Activated naive CD8-positive, alpha-beta T cell treated with anti-CD3 and anti-CD28 coated beads, Interleukin-2, amount 50 U/mL, for 24 hours (primary cell): ENCODE data around the gene SYT1.
A peak's percentile ranks its signal among the peaks of the same experiment; 100 is the strongest.

ENCODE experiments used
- ATAC-seq: fragments of 150-1000 bp; cut with Tn5 transposase; one replicate; pipeline ENCODE4 v1.10.0; 2021
- DNase-seq: peaks from one replicate; pipeline ENCODE4 v3.0.0; 2021
- H3K27ac Mint-ChIP-seq: one replicate; pipeline ENCODE4 v1.8.0; 2021; ENCODE audit warnings: mild to moderate bottlenecking, mixed read lengths
- H3K27me3 Mint-ChIP-seq: one replicate; pipeline ENCODE4 v1.8.0; 2021; ENCODE audit warnings: mixed read lengths
- H3K36me3 Mint-ChIP-seq: one replicate; pipeline ENCODE4 v1.8.0; 2021; ENCODE audit warnings: low read depth, mixed read lengths
- H3K4me1 Mint-ChIP-seq: one replicate; pipeline ENCODE4 v1.8.0; 2021; ENCODE audit warnings: mixed read lengths
- H3K4me3 Mint-ChIP-seq: one replicate; pipeline ENCODE4 v1.8.0; 2021; ENCODE audit warnings: mild to moderate bottlenecking, moderate library complexity, mixed read lengths
- H3K9me3 Mint-ChIP-seq: one replicate; pipeline ENCODE4 v1.8.0; 2021; ENCODE audit warnings: mixed read lengths

SYT1 gene

DNA sequence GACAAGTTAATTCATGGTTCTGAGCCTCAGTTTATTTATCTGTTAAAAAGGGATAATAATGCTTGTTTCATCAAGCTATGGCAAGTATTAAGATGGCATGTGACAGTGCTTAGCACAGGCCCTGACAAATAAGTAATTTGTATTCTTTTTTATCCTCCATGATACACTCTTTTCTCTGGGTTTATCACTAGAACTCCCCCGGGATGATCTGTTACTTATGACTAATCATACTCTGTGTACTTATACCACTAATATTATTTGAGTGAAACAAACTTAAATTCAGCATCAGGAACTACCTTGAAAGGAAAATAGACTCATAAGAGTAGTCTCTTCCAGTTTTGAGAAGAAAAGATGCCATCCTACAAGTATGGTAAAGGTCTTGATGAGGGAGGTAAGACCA is 542.4 kb downstream of the SYT1 start:
- no peak for ATAC-seq
- Mint-ChIP-seq H3K27ac (no peak overlapping the region), H3K4me3 (no peak overlapping the region), H3K36me3 (no peaks in the 10 kb centered on the region), H3K27me3 (no peaks in the 10 kb centered on the region), H3K4me1 (no peaks in the 10 kb centered on the region), H3K9me3 (no peaks in the 10 kb centered on the region)
- no peak for DNase-seq

DNA sequence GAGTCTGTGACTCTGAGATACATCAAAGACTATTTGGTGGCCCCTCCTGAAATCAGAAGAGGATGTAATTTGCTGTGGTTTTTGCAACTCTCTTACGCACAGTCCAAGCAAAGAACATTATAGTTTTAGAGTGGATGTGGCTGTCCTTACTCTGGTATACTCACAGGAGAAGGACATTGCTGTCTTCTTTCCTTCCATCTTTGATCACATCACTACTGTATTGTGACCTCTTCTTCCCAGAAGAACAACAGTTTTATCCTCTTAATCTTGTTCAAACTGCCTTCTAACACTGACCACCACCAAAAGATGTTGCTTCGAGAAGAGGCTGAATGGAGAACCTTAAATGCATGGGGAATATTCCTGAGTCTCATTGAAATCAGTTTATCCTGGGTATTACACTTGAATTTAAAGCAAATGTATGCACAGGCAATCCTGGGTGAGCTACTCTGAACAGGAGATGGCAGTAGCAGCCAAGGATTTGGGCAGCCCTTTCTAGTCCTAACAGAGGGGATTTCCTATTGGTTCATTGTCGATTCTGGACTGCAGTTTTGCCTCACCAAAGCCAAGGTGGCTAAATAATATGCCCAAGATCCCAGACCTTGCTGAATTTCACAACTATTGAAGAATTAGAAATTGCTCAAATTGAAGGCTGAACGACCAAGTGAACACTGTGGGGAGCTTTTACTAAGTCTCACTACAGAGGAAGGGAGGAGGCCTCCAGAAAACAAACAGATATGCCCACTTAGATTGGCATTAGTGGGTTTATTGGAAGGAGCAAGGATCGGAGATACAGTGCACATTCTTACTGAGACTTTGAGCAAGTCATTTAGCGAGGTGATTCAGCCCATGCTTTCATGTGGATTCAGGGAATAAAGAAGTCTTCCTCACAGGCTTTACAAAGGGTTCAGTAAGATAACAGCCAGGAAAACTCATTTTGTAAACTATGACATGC is 543.4 kb downstream of the SYT1 start:
- no peaks in the 10 kb centered on the region for H3K4me1 Mint-ChIP-seq
- H3K27ac Mint-ChIP-seq: no peak overlapping the region
- H3K9me3 Mint-ChIP-seq: no peaks in the 10 kb centered on the region
- no peaks in the 10 kb centered on the region for H3K27me3 Mint-ChIP-seq
- no peaks in the 10 kb centered on the region for H3K36me3 Mint-ChIP-seq
- DNase-seq: peak; percentile 4
- ATAC-seq: no peak
- no peak overlapping the region for H3K4me3 Mint-ChIP-seq

DNA sequence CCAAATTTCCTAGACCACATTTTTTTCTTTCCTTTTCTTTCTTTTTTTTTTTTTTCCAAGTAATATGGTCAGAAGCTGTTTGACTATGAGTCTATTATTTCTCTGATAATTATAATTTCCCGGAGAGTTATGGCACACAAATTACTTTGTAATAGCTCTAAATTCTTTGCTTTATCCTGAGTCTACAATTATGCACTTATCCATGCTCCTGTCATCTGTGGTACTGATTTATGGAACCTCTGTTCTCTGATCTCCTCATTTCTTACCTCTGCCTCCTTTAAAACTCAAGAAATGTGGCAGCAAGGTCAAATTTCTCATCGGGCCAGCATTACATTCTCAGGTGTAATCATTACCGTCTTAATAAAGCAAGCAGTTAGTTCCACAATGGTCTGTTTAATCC is 544.1 kb downstream of the SYT1 start:
- no peaks in the 10 kb centered on the region for H3K36me3 Mint-ChIP-seq
- DNase-seq: no peak
- no peaks in the 10 kb centered on the region for H3K9me3 Mint-ChIP-seq
- ATAC-seq: no peak
- H3K4me1 Mint-ChIP-seq: no peaks in the 10 kb centered on the region
- no peaks in the 10 kb centered on the region for H3K27me3 Mint-ChIP-seq
- no peak overlapping the region for H3K4me3 Mint-ChIP-seq
- H3K27ac Mint-ChIP-seq: no peak overlapping the region

DNA sequence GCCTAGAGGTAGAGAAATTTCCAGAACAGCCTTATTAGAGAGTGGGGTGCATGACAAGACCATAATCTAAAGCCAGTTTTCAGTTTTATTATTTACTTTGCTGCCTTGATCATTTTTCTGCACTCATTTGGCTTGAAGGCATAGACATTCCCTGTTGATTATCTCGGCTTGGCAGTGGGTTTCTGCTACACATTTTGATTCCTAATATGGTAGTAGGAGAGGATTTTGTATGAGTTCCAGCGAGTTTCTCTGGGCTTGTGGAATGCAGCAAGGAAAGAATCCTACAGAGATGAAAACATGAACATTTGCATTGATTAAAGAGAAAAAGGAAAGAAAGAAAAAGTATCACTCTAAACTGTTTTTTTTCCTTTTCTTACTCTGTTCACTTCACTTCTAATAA is 545.0 kb downstream of the SYT1 start:
- Mint-ChIP-seq H3K4me1 (no peaks in the 10 kb centered on the region), H3K36me3 (no peaks in the 10 kb centered on the region), H3K27ac (no peak overlapping the region), H3K9me3 (no peaks in the 10 kb centered on the region), H3K4me3 (no peak overlapping the region), H3K27me3 (no peaks in the 10 kb centered on the region)
- no peak for DNase-seq
- no peak for ATAC-seq

DNA sequence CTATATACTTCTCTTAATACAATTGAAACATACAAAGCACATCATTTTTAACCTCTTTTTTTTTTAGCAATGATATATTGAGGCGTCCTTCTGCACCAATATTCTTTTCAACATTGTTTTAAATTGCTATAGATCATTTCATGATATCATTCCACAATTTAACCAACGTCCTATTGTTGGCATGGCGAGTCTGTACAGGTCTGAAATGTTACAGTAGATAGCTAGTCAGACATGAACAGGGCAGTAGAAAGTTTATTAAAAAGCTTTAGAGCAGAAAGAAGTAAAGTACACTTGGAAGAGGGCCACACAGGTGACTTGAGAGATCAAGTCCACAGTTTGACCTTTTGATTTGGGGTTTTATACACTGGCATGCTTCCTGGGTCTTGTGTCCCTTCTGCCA is 547.2 kb downstream of the SYT1 start:
- ATAC-seq: no peak
- H3K36me3 Mint-ChIP-seq: no peaks in the 10 kb centered on the region
- no peaks in the 10 kb centered on the region for H3K27me3 Mint-ChIP-seq
- no peak overlapping the region for H3K27ac Mint-ChIP-seq
- no peaks in the 10 kb centered on the region for H3K4me1 Mint-ChIP-seq
- H3K9me3 Mint-ChIP-seq: no peaks in the 10 kb centered on the region
- DNase-seq: no peak
- H3K4me3 Mint-ChIP-seq: no peak overlapping the region

DNA sequence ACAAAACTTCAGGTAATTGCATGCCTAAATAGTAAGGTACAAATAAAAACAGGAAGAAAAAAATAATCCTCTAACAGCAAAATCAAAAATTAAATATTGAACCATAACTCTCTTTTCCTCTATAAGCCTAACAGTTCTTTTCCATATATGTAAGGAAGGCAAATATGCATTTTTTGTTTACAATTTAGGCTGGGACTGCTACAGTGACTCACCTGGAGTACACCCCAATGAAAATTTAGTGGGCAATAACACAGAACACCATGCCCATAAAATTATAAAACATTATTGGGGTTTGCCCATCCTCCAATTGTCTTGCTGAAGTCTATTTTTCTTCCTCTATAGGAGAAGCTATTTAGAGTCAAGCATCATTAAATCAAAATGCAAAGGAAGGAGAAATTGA is 549.2 kb downstream of the SYT1 start:
- Mint-ChIP-seq H3K36me3 (no peaks in the 10 kb centered on the region), H3K4me1 (no peaks in the 10 kb centered on the region), H3K9me3 (no peaks in the 10 kb centered on the region), H3K27me3 (no peaks in the 10 kb centered on the region), H3K27ac (no peak overlapping the region), H3K4me3 (no peak overlapping the region)
- no peak for DNase-seq
- no peak for ATAC-seq

DNA sequence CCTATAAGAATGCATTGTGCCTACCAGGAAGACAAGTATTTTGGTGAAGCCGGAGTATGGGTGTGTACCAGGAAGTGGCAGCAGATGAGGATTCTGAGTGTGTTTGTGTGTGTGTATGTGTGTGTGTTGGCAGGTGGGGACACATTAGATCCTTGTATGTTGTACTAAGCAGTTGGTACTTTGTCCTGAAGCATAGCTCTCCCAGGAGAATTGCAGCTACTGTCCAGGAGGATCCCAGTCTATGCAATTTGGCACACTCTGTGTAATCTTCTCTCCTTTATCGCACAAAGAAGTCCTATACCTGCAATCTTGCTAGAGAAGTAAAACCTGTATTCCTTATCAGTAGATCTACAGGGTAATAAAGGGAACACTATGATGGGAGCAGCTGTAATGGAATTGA is 549.7 kb downstream of the SYT1 start:
- Mint-ChIP-seq H3K27me3 (no peaks in the 10 kb centered on the region), H3K4me3 (no peak overlapping the region), H3K9me3 (no peaks in the 10 kb centered on the region), H3K36me3 (no peaks in the 10 kb centered on the region), H3K27ac (no peak overlapping the region), H3K4me1 (no peaks in the 10 kb centered on the region)
- DNase-seq: no peak
- ATAC-seq: no peak

DNA sequence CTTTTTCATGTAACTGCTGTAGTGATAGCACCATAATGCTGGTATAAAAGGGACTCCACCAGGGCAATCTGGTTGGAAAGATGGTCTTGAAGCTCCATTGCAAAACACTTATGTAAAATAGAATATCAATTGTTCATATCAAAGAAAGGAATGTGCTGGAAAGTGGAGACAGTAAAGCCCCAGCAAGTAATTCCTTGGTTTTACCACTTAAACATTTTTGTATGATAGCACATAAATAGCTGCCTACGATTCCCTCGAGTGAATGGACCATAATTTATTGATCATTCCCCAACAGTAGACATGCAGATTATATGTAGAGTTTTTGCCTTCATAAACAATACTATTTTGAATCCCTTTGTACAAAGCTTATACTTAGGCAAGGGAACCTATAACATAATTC is 550.7 kb downstream of the SYT1 start:
- Mint-ChIP-seq H3K9me3 (no peaks in the 10 kb centered on the region), H3K36me3 (no peaks in the 10 kb centered on the region), H3K27ac (no peak overlapping the region), H3K4me3 (no peak overlapping the region), H3K4me1 (no peaks in the 10 kb centered on the region), H3K27me3 (no peaks in the 10 kb centered on the region)
- DNase-seq: no peak
- ATAC-seq: no peak

DNA sequence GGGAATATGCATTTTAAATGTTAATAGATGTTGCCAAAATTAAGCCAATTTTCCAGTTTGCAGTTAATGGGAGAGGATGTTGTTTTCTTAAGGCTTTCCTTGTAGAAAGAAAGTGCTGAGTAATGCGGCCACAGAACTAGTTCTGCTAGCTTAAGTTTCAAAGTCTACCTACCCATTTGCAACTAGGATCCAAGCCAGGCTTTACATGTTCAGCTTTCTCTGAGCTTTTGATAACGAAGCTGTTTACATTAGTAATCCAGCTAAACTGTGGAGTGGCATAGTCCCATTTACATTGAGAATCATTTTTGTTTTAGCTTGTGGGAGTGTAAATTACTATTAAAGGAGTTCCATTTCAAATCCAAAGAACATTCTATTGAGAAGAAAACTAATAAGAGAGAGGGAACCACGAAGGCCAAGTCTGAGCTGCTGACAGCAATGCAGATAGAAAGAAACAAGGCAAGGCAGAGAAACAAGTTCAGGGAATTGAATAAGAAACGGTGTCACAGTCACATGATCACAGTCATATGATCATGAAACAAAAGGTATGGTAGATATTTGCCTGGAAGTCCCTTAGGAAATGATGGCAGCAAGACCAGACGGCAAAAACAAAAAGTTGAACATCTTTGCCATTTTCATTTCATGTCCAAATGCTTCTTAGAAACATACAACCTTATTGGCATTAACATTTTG is 551.3 kb downstream of the SYT1 start:
- DNase-seq: no peak
- Mint-ChIP-seq H3K27me3 (no peaks in the 10 kb centered on the region), H3K4me3 (no peak overlapping the region), H3K4me1 (no peaks in the 10 kb centered on the region), H3K9me3 (no peaks in the 10 kb centered on the region), H3K27ac (no peak overlapping the region), H3K36me3 (no peaks in the 10 kb centered on the region)
- ATAC-seq: no peak

DNA sequence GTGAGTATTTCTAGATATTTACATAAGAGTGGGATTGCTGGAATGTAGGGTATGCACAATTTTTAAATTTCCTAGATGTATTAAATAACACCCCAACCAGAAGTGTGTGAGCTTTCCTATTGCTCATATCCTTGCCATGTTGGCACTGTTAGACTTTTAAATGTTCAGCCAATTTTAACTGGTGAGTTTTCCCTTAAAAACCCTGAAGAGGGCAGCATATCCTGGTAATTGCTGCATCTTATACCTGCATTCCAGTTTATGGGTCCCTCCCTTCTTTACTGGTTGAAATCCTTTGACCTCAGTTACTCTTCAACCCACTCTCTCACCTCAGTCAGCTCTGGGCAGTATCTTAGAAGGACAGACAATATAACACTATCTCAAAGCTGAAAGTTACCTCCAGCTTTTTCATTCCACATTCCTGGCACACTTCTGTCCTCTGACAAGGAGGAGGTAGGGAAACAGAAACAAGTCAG is 555.6 kb downstream of the SYT1 start:
- H3K36me3 Mint-ChIP-seq: no peaks in the 10 kb centered on the region
- DNase-seq: no peak
- no peak overlapping the region for H3K27ac Mint-ChIP-seq
- H3K4me1 Mint-ChIP-seq: no peaks in the 10 kb centered on the region
- no peak for ATAC-seq
- H3K9me3 Mint-ChIP-seq: no peaks in the 10 kb centered on the region
- H3K4me3 Mint-ChIP-seq: no peak overlapping the region
- H3K27me3 Mint-ChIP-seq: no peaks in the 10 kb centered on the region

DNA sequence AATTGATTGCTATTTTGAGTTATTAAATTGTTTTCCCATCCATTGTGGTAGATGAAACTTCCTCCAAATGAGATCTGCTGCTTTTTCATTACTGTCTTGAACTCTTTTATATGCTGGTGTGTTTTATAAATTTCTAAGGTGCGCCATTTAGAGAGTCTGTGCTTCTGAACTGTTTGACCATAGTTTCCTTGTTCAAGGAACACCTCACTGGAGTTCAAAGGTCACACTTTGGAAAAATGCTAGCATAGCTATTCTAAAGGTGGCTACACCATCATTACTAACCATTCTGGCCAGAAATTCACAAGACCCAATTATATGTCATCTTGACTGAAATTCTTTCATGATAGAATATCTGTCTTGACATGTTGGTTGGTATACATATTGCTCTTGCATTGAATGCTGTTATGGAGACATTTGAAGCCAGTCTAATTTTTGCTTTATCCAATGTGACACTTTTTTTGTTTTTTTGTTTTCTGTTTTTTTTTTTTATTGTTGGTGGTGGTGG is 556.7 kb downstream of the SYT1 start:
- H3K27me3 Mint-ChIP-seq: peaks cover 2% of the 10 kb centered on the region
- DNase-seq (no peak), ATAC-seq (no peak)
- no peaks in the 10 kb centered on the region for H3K9me3 Mint-ChIP-seq
- no peak overlapping the region for H3K27ac Mint-ChIP-seq
- H3K4me3 Mint-ChIP-seq: no peak overlapping the region
- H3K36me3 Mint-ChIP-seq: no peaks in the 10 kb centered on the region
- no peaks in the 10 kb centered on the region for H3K4me1 Mint-ChIP-seq

DNA sequence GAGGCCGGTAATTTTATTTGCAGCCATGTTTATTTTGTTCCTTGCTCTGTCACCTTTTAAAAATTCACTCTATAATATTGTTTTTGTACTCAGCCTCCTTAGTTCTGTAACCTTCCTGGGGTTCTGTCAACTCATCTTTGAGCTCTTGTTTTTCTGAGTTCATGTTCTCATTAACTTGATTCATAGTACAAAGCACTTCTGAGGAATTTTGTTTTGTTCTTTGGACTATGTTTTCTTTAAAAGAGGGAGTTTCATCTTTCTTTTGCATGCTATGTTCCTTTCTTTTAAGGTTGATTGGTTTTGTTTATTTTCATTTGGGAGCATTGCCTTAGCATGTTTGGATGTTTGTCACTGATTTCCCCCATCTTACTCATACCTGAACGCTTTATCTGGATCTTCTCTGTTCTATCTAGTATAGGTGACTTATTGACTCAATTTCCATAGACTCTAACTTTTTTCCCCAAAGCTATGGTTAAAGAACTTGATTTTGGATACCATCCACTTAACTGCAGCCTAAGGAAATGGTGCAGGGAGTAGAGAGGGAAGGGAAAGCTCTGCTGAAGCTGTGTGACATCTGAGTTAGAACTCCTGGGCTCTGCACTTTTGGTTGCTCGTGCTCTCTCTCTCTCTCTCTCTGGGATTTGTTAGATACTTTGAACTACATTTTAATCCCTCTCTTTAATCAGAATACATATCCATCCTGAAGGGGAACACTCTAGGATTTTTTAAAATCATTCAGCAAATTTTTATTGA is 557.7 kb downstream of the SYT1 start:
- H3K4me1 Mint-ChIP-seq: no peaks in the 10 kb centered on the region
- DNase-seq (no peak), ATAC-seq (no peak)
- H3K27ac Mint-ChIP-seq: no peak overlapping the region
- H3K36me3 Mint-ChIP-seq: no peaks in the 10 kb centered on the region
- peaks cover 2% of the 10 kb centered on the region for H3K27me3 Mint-ChIP-seq
- no peak overlapping the region for H3K4me3 Mint-ChIP-seq
- H3K9me3 Mint-ChIP-seq: no peaks in the 10 kb centered on the region

DNA sequence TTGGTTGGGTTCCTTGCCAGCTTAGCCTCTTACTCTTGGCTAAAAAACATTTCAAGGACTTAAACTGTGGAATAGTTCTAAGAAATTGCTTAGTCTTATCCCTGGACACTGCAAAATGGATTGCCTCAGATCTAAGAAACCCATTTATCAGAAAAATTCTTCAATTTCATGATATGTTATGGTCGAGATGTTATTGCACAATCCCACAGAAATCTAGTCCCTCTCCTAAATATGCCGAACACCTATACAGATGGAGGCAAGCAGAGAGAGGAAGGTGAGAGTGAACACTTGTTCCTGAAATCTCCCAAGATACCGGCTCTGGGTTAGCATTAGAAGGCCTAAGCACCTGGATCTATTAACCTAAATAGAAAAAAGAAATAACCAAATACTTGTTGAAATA is 559.0 kb downstream of the SYT1 start:
- H3K27me3 Mint-ChIP-seq: peaks cover 2% of the 10 kb centered on the region
- no peak for ATAC-seq

DNA sequence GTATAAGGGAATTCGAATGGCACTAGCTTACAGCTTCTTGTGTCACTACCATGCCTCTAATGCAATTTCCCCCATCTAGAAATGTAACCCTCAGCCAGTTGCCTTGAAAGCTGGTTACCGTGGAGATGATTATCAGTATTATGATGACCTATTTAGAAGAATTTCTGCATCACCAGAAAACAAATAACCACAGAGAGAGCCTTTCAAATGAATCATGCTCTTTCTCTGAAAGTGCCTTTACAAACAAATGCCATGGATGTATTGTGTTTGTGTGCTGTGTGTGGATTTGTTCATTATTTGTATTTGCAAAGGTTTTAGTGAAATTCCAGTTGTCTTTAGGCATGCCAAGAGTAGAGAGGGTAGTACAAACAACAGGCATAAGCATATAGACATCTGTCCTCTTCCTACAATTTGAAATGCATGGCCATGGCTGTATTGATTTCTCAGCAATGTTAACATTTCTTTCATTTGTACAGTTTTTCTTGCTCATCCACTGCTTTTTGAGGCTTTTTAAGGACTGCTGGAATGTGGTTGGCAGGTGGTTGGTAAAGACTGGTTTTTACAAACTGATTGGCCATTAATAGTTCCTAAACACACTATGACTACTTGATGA is 559.6 kb downstream of the SYT1 start:
- Mint-ChIP-seq H3K4me3 (no peak overlapping the region), H3K27ac (no peak overlapping the region), H3K36me3 (no peaks in the 10 kb centered on the region), H3K27me3 (peaks cover 2% of the 10 kb centered on the region), H3K9me3 (no peaks in the 10 kb centered on the region), H3K4me1 (no peaks in the 10 kb centered on the region)
- no peak for ATAC-seq
- DNase-seq: no peak

More for the DNA sequence above, 559.0 kb downstream of the SYT1 start:
- H3K36me3 Mint-ChIP-seq: no peaks in the 10 kb centered on the region
- no peak for DNase-seq
- no peak overlapping the region for H3K27ac Mint-ChIP-seq
- H3K4me3 Mint-ChIP-seq: no peak overlapping the region
- H3K4me1 Mint-ChIP-seq: no peaks in the 10 kb centered on the region
- H3K9me3 Mint-ChIP-seq: no peaks in the 10 kb centered on the region
